Endothelial cell of umbilical vein (primary cell): ENCODE data around the gene KPNA2. TPM values are rescaled to one million over a fixed set of nuclear protein-coding genes. Genes with fewer than 3 reads are reported as not detected.
"Not testable (repeated sequence)": the region's sequence is repeated elsewhere in the genome, so short reads cannot be mapped to it uniquely, and the experiment has no call there.

Experiments
- BruUV-seq: library from RNA; stranded (reverse); fragments of 400-500 nt; replicated peaks from 2 replicates; lab custom pipeline; 2021; lab: Mats Ljungman, UMichigan
- CTCF ChIA-PET: fragments of 300-600, 350-600 bp; sonication (Branson Sonifier 250); formaldehyde crosslinking; loops from one replicate; lab custom pipeline; 2021; ENCODE audit warnings: antibody characterized with exemption, inconsistent platforms; lab: Charles Lee
- POLR2A ChIA-PET: fragments of 300-600, 350-600 bp; sonication (Branson Sonifier 250); formaldehyde crosslinking; loops from one replicate; lab custom pipeline; 2021; ENCODE audit warnings: antibody characterized with exemption, inconsistent platforms; lab: Charles Lee
- DNase-seq: peaks from one replicate; pipeline ENCODE4 v3.0.0-alpha.2; 2011; ENCODE audit warnings: low read depth, low spot score
- FAIRE-seq: peaks from 2 replicates; lab custom pipeline; 2011; peaks lifted over from hg19 to GRCh38; lab: Jason Lieb, UNC
- H2AFZ ChIP-seq: 2 replicates; pipeline ENCODE4 v1.6.0; 2012; ENCODE audit warnings: low read depth, low read length, control low read depth, inconsistent platforms
- H3K27ac ChIP-seq: 2 replicates; pipeline ENCODE4 v1.5.1; 2011; ENCODE audit warnings: low read depth, mild to moderate bottlenecking, control low read depth, low read length, moderate library complexity; ENCODE audit not compliant: insufficient read depth
- H3K27me3 ChIP-seq, 2 experiments: 2 replicates each; pipeline versions ENCODE4 v1.6.0 to v1.6.1; 2011; ENCODE audit warnings: low read length in 2 of 2, mixed read lengths in 1 of 2; ENCODE audit not compliant: control insufficient read depth in 2 of 2, insufficient read depth in 2 of 2
- H3K36me3 ChIP-seq, 2 experiments: 2 replicates in 1 of 2; 3 replicates in 1 of 2; pipeline ENCODE4 v1.5.1; 2011; ENCODE audit warnings: low read length in 2 of 2, mild to moderate bottlenecking in 1 of 2, moderate library complexity in 1 of 2; ENCODE audit not compliant: control insufficient read depth in 2 of 2, insufficient read depth in 2 of 2; ENCODE audit errors: extremely low read depth in 1 of 2
- H3K4me1 ChIP-seq: 3 replicates; pipeline ENCODE4 v1.5.1; 2011; ENCODE audit warnings: mild to moderate bottlenecking, low read length; ENCODE audit not compliant: control insufficient read depth, insufficient read depth; ENCODE audit errors: extremely low read depth
- H3K4me2 ChIP-seq: 2 replicates; pipeline ENCODE4 v1.6.1; 2011; ENCODE audit warnings: low read length, control low read depth, mixed read lengths; ENCODE audit not compliant: insufficient read depth
- H3K4me3 ChIP-seq, 3 experiments: fragments of 200-600 bp in 1 of 3; sonication (generic), shearing (Covaris generic) in 1 of 3; replicated peaks in 1 of 3; 2 replicates each; pipeline ENCODE4 v1.5.1; 2011 to 2016; ENCODE audit warnings: control low read depth in 3 of 3, low read length in 3 of 3, mild to moderate bottlenecking in 2 of 3, inconsistent platforms in 1 of 3, low read depth in 1 of 3, moderate library complexity in 1 of 3; ENCODE audit not compliant: insufficient read depth in 1 of 3
- H3K79me2 ChIP-seq: 2 replicates; pipeline ENCODE4 v1.6.0; 2012; ENCODE audit warnings: low read length, inconsistent platforms; ENCODE audit not compliant: control insufficient read depth, insufficient read depth
- H3K9ac ChIP-seq: replicated peaks from 2 replicates; pipeline ENCODE3; 2011; ENCODE audit warnings: low read length, control low read depth; ENCODE audit not compliant: insufficient read depth; ENCODE audit errors: extremely low read depth
- H3K9me1 ChIP-seq: replicated peaks from 3 replicates; pipeline ENCODE4 v1.6.0; 2011; ENCODE audit warnings: mild to moderate bottlenecking, low read length; ENCODE audit not compliant: control insufficient read depth, insufficient read depth; ENCODE audit errors: extremely low read depth
- H3K9me3 ChIP-seq: replicated peaks from 2 replicates; pipeline ENCODE4 v1.5.1; 2012; ENCODE audit warnings: low read length, inconsistent platforms; ENCODE audit not compliant: control insufficient read depth, insufficient read depth
- H4K20me1 ChIP-seq: replicated peaks from 2 replicates; pipeline ENCODE3; 2011; ENCODE audit warnings: mild to moderate bottlenecking, low read length; ENCODE audit not compliant: control insufficient read depth, insufficient read depth; ENCODE audit errors: extremely low read depth
- EZH2 ChIP-seq: IDR thresholded peaks from 2 replicates; pipeline ENCODE4 v1.6.1; 2012; ENCODE audit warnings: borderline replicate concordance, low read depth, mild to moderate bottlenecking, moderate library complexity, low read length, inconsistent platforms; ENCODE audit not compliant: severe bottlenecking
- FOS ChIP-seq: IDR thresholded peaks from 2 replicates; pipeline ENCODE4 v1.6.1; 2011; ENCODE audit warnings: mild to moderate bottlenecking, low read length, moderate library complexity, borderline replicate concordance; ENCODE audit not compliant: insufficient read depth
- GATA2 ChIP-seq: IDR thresholded peaks from 2 replicates; pipeline ENCODE4 v1.7.0; 2011; ENCODE audit warnings: low read depth, mild to moderate bottlenecking, moderate library complexity, mixed read lengths, low read length; ENCODE audit not compliant: insufficient read length, insufficient read depth
- JUN ChIP-seq: IDR thresholded peaks from 2 replicates; pipeline ENCODE4 v1.6.1; 2011; ENCODE audit warnings: borderline replicate concordance, low read depth; ENCODE audit not compliant: insufficient read length, insufficient read depth
- MYC ChIP-seq: IDR thresholded peaks from one replicate; pipeline ENCODE4 v1.6.1; 2011; ENCODE audit warnings: mild to moderate bottlenecking, low read depth, low read length
- POLR2A ChIP-seq: IDR thresholded peaks from 2 replicates; pipeline ENCODE4 v1.6.1; 2012; ENCODE audit warnings: low read depth, mild to moderate bottlenecking, control low read depth, low read length
- POLR2AphosphoS5 ChIP-seq: IDR thresholded peaks from 2 replicates; pipeline ENCODE4 v1.6.1; 2012; ENCODE audit warnings: low read depth, mild to moderate bottlenecking, control low read depth, low read length, moderate library complexity; ENCODE audit not compliant: insufficient read depth
- dilution Hi-C: fragments of 300-500 bp; cut with MboI; formaldehyde crosslinking; loops from one replicate; pipeline ENCODE4 v1.15.0; 2019; ENCODE audit warnings: low sequenced_read_pairs; ENCODE audit not compliant: extremely low pct_ligation_motif_present
- intact Hi-C: fragments of 100-400 bp; cut with micrococcal nuclease; formaldehyde crosslinking; loops from one replicate; pipeline ENCODE4 v1.10.0; 2022
- polyA plus RNA-seq, 4 experiments: library from polyadenylated mRNA; depleted of rRNA in 3 of 4; stranded (reverse) in 3 of 4; unstranded in 1 of 4; fragments of >200 nt; gene quantifications; 2 replicates each; pipeline versions ENCODE4 v1.2.1 to v1.2.3, GENCODE V29; 2011 to 2012; ENCODE audit warnings: missing spikeins in 1 of 4
- total RNA-seq: library from RNA; stranded (reverse); gene quantifications from 2 replicates; pipeline ENCODE4 v1.2.3, GENCODE V29; 2021
- TF ChIP-seq, protein P1 (sequence below): IDR thresholded peaks from 2 replicates; pipeline ENCODE4 v1.6.1; 2011; ENCODE audit not compliant: insufficient read depth, insufficient read length
- TF ChIP-seq, protein P2 (sequence below), 2 donors: IDR thresholded peaks; 1 replicate in 1 of 2; 2 replicates in 1 of 2; pipeline ENCODE4 v1.5.1; 2011; ENCODE audit warnings: low read length in 2 of 2, mild to moderate bottlenecking in 2 of 2, moderate library complexity in 2 of 2, control low read depth in 1 of 2, inconsistent platforms in 1 of 2, low read depth in 1 of 2; ENCODE audit not compliant: insufficient read depth in 1 of 2; ENCODE audit errors: extremely low read depth in 1 of 2

Gene KPNA2
- total and polyA plus RNA-seq, 2 donors (not counting 3 experiments of a cell fraction or from before 2014, with no cell fraction given) = 252 to 382 TPM

DNA sequence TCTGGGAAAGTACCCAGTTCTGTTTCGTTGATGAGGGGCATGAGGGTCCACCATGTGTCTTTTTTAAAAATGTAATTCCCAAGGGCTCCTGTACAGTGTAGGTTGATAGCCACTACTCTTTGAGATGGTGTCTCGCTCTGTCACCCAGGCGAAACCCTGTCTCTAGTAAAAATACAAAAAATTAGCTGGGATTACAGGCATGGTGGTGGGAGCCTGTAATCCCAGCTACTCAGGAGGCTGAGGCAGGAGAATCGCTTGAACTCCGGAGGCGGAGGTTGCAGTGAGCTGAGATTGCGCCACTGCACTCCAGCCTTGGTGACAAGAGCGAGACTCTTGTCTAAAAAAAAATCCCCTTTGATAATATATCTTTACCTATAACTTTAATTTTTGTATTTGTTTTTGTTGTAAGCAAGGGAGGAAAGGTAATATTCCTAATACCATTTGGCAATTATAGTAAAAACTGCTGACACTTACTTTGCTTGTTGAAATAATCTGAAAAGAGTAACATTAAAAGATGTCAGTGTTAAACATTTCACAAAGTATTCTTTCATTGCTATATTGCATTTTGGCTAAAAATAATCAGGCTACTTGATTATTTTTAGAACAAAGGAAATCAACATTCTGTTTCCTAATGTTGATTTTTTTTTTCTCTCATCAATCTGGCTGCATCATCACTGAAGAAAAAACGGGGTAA lies 11.8 kb downstream of the KPNA2 start:
- DNase-seq (no peak), FAIRE-seq (no peak)
- no TSS peak for BruUV-seq
- dilution Hi-C loops (no loop called here), intact Hi-C loops (no loop called here)
- no peak overlapping the region for H2AFZ ChIP-seq
- H3K27ac ChIP-seq = no peak overlapping the region
- no peaks in the 10 kb centered on the region for H3K9me3 ChIP-seq
- H3K4me1 ChIP-seq = no peaks in the 10 kb centered on the region
- no peaks in the 10 kb centered on the region for H4K20me1 ChIP-seq
- ChIA-PET CTCF (no interaction called here), POLR2A (no interaction called here)
- no peak overlapping the region for H3K4me3 ChIP-seq
- no peaks in the 10 kb centered on the region for H3K79me2 ChIP-seq
- peaks cover 25 to 26% of the 10 kb centered on the region in 2 experiments for H3K36me3 ChIP-seq
- no peak overlapping the region for H3K4me2 ChIP-seq
- H3K27me3 ChIP-seq = no peaks in the 10 kb centered on the region
- TF ChIP-seq MYC (no peak), JUN (no peak), POLR2A (no peak), POLR2AphosphoS5 (no peak), GATA2 (no peak), EZH2 (no peak), FOS (no peak)
- TF ChIP-seq, protein P1, sequence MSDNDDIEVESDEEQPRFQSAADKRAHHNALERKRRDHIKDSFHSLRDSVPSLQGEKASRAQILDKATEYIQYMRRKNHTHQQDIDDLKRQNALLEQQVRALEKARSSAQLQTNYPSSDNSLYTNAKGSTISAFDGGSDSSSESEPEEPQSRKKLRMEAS = no peak
- TF ChIP-seq, protein P2, sequence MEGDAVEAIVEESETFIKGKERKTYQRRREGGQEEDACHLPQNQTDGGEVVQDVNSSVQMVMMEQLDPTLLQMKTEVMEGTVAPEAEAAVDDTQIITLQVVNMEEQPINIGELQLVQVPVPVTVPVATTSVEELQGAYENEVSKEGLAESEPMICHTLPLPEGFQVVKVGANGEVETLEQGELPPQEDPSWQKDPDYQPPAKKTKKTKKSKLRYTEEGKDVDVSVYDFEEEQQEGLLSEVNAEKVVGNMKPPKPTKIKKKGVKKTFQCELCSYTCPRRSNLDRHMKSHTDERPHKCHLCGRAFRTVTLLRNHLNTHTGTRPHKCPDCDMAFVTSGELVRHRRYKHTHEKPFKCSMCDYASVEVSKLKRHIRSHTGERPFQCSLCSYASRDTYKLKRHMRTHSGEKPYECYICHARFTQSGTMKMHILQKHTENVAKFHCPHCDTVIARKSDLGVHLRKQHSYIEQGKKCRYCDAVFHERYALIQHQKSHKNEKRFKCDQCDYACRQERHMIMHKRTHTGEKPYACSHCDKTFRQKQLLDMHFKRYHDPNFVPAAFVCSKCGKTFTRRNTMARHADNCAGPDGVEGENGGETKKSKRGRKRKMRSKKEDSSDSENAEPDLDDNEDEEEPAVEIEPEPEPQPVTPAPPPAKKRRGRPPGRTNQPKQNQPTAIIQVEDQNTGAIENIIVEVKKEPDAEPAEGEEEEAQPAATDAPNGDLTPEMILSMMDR (IDR thresholded peaks at IDR 0.05; ENCODE audit: extremely low read depth in 1 of 2, insufficient read depth in 1 of 2, low read depth in 1 of 2, low read length in 2 of 2) = no peak
- no peaks in the 10 kb centered on the region for H3K9me1 ChIP-seq
- no peak overlapping the region for H3K9ac ChIP-seq

DNA sequence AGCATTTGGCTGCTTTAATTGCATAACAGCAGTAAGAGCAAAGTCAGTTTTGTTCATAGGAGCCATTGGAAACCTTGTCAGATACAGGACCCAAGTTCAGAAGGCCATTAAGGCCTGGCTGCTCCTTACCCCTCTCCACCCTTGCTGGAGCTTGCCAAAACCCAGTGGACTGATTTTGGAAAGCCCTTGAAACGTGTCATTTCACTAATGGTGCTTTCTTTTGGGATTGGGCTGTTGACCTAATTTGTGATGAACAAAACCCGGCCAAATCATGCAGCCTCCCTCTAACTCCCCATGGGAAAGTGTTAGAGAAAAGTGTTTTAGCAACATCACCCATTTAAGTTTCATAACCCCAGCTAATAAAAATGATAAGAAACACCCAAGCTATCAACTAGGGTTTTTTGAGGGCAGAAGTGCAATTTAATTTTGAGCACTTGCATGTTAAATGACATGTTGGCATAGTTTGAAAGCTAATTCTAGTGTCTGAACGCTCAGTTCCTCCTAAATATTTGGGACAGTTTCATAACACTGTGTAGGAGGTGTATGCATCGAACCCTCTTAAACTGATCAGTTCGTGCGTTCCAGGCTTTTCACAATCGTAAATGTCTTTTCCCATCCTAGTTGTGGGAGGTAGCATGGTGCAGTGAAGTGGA lies 12.5 kb downstream of the KPNA2 start:
- intact Hi-C loops, BruUV-seq, H3K27me3 ChIP-seq, CTCF ChIA-PET, H2AFZ ChIP-seq, H3K27ac ChIP-seq, H4K20me1 ChIP-seq, H3K4me1 ChIP-seq, dilution Hi-C loops, H3K79me2 ChIP-seq, H3K9me3 ChIP-seq, DNase-seq, H3K9ac ChIP-seq, H3K4me3 ChIP-seq, H3K4me2 ChIP-seq, FAIRE-seq, H3K9me1 ChIP-seq: not testable (repeated sequence)
- POLR2A ChIA-PET = interaction anchor here (0.6 kb wide), 1 partner anchor 13 kb away, joined by 3 read pairs; the partner anchor contains the start of gene KPNA2
- peaks cover 20 to 23% of the 10 kb centered on the region in 2 experiments for H3K36me3 ChIP-seq
